Measurements from ENCODE around the gene IGSF10. TPM values are rescaled to one million over a fixed set of nuclear protein-coding genes. Genes with fewer than 3 reads are reported as not detected.

The IGSF10 gene
- total RNA-seq, 1 experiment from 2014 or later, result 0.66 TPM

- ATAC-seq, result no peak
- intact Hi-C loops (cut with micrococcal nuclease), result no loop called here
- peaks cover 5% of the 10 kb centered on the region for H3K9me3 ChIP-seq (ENCODE audit: low read length)
Observed at GRCh38 chr3:151478335-151478697, 17.5 kb upstream of the IGSF10 start.

DNA sequence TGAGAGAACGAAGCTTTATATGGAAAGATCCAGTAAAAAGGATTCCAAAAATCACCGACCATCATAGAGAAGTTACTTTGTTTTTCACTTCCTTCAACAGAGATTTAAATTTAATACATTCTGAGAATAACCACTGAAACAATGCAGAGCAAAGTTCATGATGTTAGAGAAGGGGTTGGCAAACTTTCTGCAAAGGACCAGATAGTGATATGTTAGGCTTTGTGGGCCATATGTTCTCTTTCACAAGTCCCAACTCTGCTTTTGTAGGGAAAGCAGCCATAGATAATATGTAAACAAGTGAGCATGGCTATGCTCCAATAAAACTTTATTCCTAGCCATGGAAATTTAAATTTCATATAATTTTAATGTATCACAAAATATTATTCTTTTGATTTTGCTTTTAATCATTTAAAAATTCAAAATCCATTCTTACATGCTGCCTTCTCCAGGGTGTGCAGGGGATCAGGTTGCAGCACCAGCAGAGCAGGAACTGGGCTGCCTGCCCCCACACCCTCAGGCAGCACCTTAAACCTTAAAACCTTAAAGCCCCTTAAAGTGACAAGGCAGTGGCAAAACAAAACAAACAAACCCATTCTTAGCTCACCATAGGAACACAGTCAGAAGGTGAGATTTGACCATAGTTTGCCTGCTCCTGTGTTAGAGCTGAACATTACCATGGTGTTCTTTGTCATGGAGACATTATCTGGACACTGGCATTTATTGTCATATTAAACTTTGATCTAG is 16.9 kb upstream of the IGSF10 start:
- ATAC-seq (peak; percentile 67), DNase-seq (peak; percentile 40)
- Histone ChIP-seq H3F3A (ENCODE audit: low read length, unreplicated experiment) (no peaks in the 10 kb centered on the region), H3K4me2 (ENCODE audit: low read length) (no peak overlapping the region; the same call in 1 of the 2 replicates), H3K79me2 (ENCODE audit: low read length) (no peaks in the 10 kb centered on the region), H3K9me2 (replicated peaks; ENCODE audit: low read length) (no peaks in the 10 kb centered on the region), H3K4me3 (ENCODE audit: low read length) (no peak overlapping the region), H3K36me3 (ENCODE audit: low read depth, low read length) (no peaks in the 10 kb centered on the region), H3K4me1 (ENCODE audit: insufficient read depth, low read length) (peaks cover 10% of the 10 kb centered on the region; the same call in 1 of the 2 replicates), H4K20me1 (ENCODE audit: low read length) (no peaks in the 10 kb centered on the region), H3K9ac (ENCODE audit: low read length) (no peak overlapping the region), H3K27me3 (ENCODE audit: low read length) (no peaks in the 10 kb centered on the region), H3K9me3 (ENCODE audit: low read length) (peaks cover 5% of the 10 kb centered on the region), H3K27ac (ENCODE audit: low read length) (no peak overlapping the region), H2AFZ (ENCODE audit: low read length) (no peak overlapping the region)
- ChIA-PET CTCF (no interaction called here), POLR2A (ENCODE audit: unreplicated experiment) (no interaction called here)
- TF ChIP-seq EZH2 (IDR thresholded peaks at IDR 0.05; ENCODE audit: low read length, unreplicated experiment), result no peak
- TF ChIP-seq, protein P1, sequence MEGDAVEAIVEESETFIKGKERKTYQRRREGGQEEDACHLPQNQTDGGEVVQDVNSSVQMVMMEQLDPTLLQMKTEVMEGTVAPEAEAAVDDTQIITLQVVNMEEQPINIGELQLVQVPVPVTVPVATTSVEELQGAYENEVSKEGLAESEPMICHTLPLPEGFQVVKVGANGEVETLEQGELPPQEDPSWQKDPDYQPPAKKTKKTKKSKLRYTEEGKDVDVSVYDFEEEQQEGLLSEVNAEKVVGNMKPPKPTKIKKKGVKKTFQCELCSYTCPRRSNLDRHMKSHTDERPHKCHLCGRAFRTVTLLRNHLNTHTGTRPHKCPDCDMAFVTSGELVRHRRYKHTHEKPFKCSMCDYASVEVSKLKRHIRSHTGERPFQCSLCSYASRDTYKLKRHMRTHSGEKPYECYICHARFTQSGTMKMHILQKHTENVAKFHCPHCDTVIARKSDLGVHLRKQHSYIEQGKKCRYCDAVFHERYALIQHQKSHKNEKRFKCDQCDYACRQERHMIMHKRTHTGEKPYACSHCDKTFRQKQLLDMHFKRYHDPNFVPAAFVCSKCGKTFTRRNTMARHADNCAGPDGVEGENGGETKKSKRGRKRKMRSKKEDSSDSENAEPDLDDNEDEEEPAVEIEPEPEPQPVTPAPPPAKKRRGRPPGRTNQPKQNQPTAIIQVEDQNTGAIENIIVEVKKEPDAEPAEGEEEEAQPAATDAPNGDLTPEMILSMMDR (conservative IDR thresholded peaks at IDR 0.05; ENCODE audit: low read depth, low read length), result no peak
- no peak for TF ChIP-seq EZH2phosphoT487 (IDR thresholded peaks at IDR 0.05; ENCODE audit: borderline replicate concordance, low read length)
- intact Hi-C loops (cut with micrococcal nuclease), result no loop called here
- BruUV-seq (replicated peaks), result no TSS peak

More at GRCh38 chr3:151478335-151478697, 17.5 kb upstream of the IGSF10 start:
- no peak overlapping the region for H3K4me3 ChIP-seq (ENCODE audit: low read length)
- no peaks in the 10 kb centered on the region for H3K36me3 ChIP-seq (ENCODE audit: low read depth, low read length)
- DNase-seq, result no peak
- BruUV-seq (replicated peaks), result no TSS peak
- peaks cover 10% of the 10 kb centered on the region; the same call in 1 of the 2 replicates for H3K4me1 ChIP-seq (ENCODE audit: insufficient read depth, low read length)
- H4K20me1 ChIP-seq (ENCODE audit: low read length), result no peaks in the 10 kb centered on the region
- no peaks in the 10 kb centered on the region for H3K27me3 ChIP-seq (ENCODE audit: low read length)
- H3K9ac ChIP-seq (ENCODE audit: low read length), result no peak overlapping the region
- CTCF ChIA-PET, result no interaction called here
- no peaks in the 10 kb centered on the region for H3F3A ChIP-seq (ENCODE audit: low read length, unreplicated experiment)
- TF ChIP-seq, protein P1 (conservative IDR thresholded peaks at IDR 0.05; ENCODE audit: low read depth, low read length), result no peak
- POLR2A ChIA-PET (ENCODE audit: unreplicated experiment), result no interaction called here
- no peak overlapping the region for H3K27ac ChIP-seq (ENCODE audit: low read length)
- H2AFZ ChIP-seq (ENCODE audit: low read length), result no peak overlapping the region
- H3K9me2 ChIP-seq (replicated peaks; ENCODE audit: low read length), result no peaks in the 10 kb centered on the region
- no peak overlapping the region for H3K4me2 ChIP-seq (ENCODE audit: low read length)
- H3K79me2 ChIP-seq (ENCODE audit: low read length), result no peaks in the 10 kb centered on the region

- H3K4me3 ChIP-seq (ENCODE audit: low read length), result no peak overlapping the region
- H3K9me3 ChIP-seq (ENCODE audit: low read length), result no peaks in the 10 kb centered on the region
- H2AFZ ChIP-seq (ENCODE audit: low read length), result no peak overlapping the region
- intact Hi-C loops (cut with micrococcal nuclease), result no loop called here
- BruUV-seq (replicated peaks), result no TSS peak
- H3K9me2 ChIP-seq (replicated peaks; ENCODE audit: low read length), result no peaks in the 10 kb centered on the region
- H3K36me3 ChIP-seq (ENCODE audit: low read depth, low read length), result no peaks in the 10 kb centered on the region
- ChIA-PET POLR2A (ENCODE audit: unreplicated experiment) (no interaction called here), CTCF (no interaction called here)
- DNase-seq, result no peak
- H3K9ac ChIP-seq (ENCODE audit: low read length), result no peak overlapping the region
- H4K20me1 ChIP-seq (ENCODE audit: low read length), result no peaks in the 10 kb centered on the region
- H3K4me1 ChIP-seq (ENCODE audit: insufficient read depth, low read length), result peaks cover 10% of the 10 kb centered on the region; the same call in 1 of the 2 replicates
- H3K27me3 ChIP-seq (ENCODE audit: low read length), result no peaks in the 10 kb centered on the region
- no peaks in the 10 kb centered on the region for H3F3A ChIP-seq (ENCODE audit: low read length, unreplicated experiment)
- no peak overlapping the region for H3K4me2 ChIP-seq (ENCODE audit: low read length)
- no peaks in the 10 kb centered on the region for H3K79me2 ChIP-seq (ENCODE audit: low read length)
- no peak for ATAC-seq
- H3K27ac ChIP-seq (ENCODE audit: low read length), result no peak overlapping the region
- TF ChIP-seq, protein P1 (conservative IDR thresholded peaks at IDR 0.05; ENCODE audit: low read depth, low read length), result no peak
- TF ChIP-seq EZH2 (IDR thresholded peaks at IDR 0.05; ENCODE audit: low read length, unreplicated experiment) (no peak), EZH2phosphoT487 (IDR thresholded peaks at IDR 0.05; ENCODE audit: borderline replicate concordance, low read length) (no peak)
Observed at GRCh38 chr3:151476344-151477018, 15.6 kb upstream of the IGSF10 start.
